ENCODE results near the gene PEX26.
"Not testable (repeated sequence)": the region's sequence is repeated elsewhere in the genome, so short reads cannot be mapped to it uniquely, and the experiment has no call there.

Gene PEX26

GRCh38 chr22:18071307-18071967 is 6.4 kb upstream of the PEX26 start:
- not testable (repeated sequence) for DNase-seq (ENCODE audit: low spot score)

GRCh38 chr22:18071968-18072310 is 5.9 kb upstream of the PEX26 start:
- no peak for DNase-seq (ENCODE audit: low spot score)

- no peak for DNase-seq (ENCODE audit: low spot score)
Observed at GRCh38 chr22:18073467-18073866, 4.3 kb upstream of the PEX26 start.

GRCh38 chr22:18073927-18074326 is 3.9 kb upstream of the PEX26 start:
- DNase-seq (ENCODE audit: low spot score), result not testable (repeated sequence)

- DNase-seq (ENCODE audit: low spot score), result no peak
Observed at GRCh38 chr22:18075101-18075719, 2.6 kb upstream of the PEX26 start.

GRCh38 chr22:18075720-18076497 is 1.9 kb upstream of the PEX26 start:
- peak; percentile 57 for DNase-seq (ENCODE audit: low spot score)

GRCh38 chr22:18077087-18077638 is 627 bp upstream of the PEX26 start:
- DNase-seq (ENCODE audit: low spot score), result no peak

- peak; percentile 8 for DNase-seq (ENCODE audit: low spot score)
Observed at GRCh38 chr22:18078329-18079041, 695 bp downstream of the PEX26 start.

- no peak for DNase-seq (ENCODE audit: low spot score)
Observed at GRCh38 chr22:18079706-18080233, 2.0 kb downstream of the PEX26 start.

- DNase-seq (ENCODE audit: low spot score), result no peak
Observed at GRCh38 chr22:18081416-18081815, 3.6 kb downstream of the PEX26 start.

GRCh38 chr22:18082467-18082866 is 4.7 kb downstream of the PEX26 start:
- DNase-seq (ENCODE audit: low spot score), result no peak

- no peak for DNase-seq (ENCODE audit: low spot score)
Observed at GRCh38 chr22:18083406-18083805, 5.6 kb downstream of the PEX26 start.

- no peak for DNase-seq (ENCODE audit: low spot score)
Observed at GRCh38 chr22:18085188-18085587, 7.4 kb downstream of the PEX26 start.

- no peak for DNase-seq (ENCODE audit: low spot score)
Observed at GRCh38 chr22:18087350-18087855, 9.6 kb downstream of the PEX26 start.

- DNase-seq (ENCODE audit: low spot score), result no peak
Observed at GRCh38 chr22:18088825-18089568, 11.2 kb downstream of the PEX26 start.

- DNase-seq (ENCODE audit: low spot score), result no peak
Observed at GRCh38 chr22:18090286-18090685, 12.5 kb downstream of the PEX26 start.

GRCh38 chr22:18091478-18091877 is 13.7 kb downstream of the PEX26 start:
- no peak for DNase-seq (ENCODE audit: low spot score)

- peak; percentile 19 for DNase-seq (ENCODE audit: low spot score)
Observed at GRCh38 chr22:18091916-18092526, 14.2 kb downstream of the PEX26 start.

GRCh38 chr22:18093661-18094060 is 15.9 kb downstream of the PEX26 start:
- DNase-seq (ENCODE audit: low spot score), result no peak

GRCh38 chr22:18095101-18095805 is 17.5 kb downstream of the PEX26 start:
- no peak for DNase-seq (ENCODE audit: low spot score)

Measured in CD4-positive, alpha-beta T cell treated with Interleukin-6 at 100 ng/mL for 8 hours (primary cell).